ENCODE measurements around the gene METRNL. TPM values are rescaled to one million over a fixed set of nuclear protein-coding genes. Genes with fewer than 3 reads are reported as not detected.

Gene METRNL
- total and polyA plus RNA-seq, 3 experiments from 2014 or later = 2.6 to 22.9 (median 22.3) TPM

DNA sequence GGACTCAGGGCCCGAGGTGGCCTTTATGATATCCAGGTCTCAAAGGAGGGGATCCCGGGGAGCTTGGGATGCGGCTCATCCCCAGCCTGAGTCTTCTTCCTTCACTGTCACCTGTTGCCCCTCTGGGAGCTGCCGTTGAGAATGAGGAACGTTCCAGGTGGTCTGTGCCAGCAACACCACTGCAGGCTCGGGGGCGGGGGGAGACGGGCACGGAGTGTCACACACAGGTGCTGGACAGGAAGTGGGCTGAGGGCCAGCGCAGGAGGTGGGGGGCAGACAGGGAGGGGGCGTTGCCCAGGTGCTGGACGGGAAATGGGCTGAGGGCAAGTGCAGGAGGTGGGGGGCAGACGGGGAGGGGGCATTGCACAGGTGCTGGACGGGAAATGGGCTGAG lies 28.2 kb downstream of the METRNL start:
- H3K9me3 ChIP-seq (ENCODE audit: low read length) = no peaks in the 10 kb centered on the region
- H3K36me3 ChIP-seq (ENCODE audit: insufficient read depth, low read length) = no peaks in the 10 kb centered on the region
- no peak overlapping the region for H3K4me3 ChIP-seq (ENCODE audit: low read length)
- no peak for DNase-seq
- H3K9me3 Mint-ChIP-seq = no peaks in the 10 kb centered on the region
- no peaks in the 10 kb centered on the region for H3K36me3 Mint-ChIP-seq
- H3K27me3 ChIP-seq (ENCODE audit: insufficient read depth, low read length, poor library complexity, severe bottlenecking) = no peaks in the 10 kb centered on the region
- ChIA-PET CTCF (no interaction called here), POLR2A (no interaction called here)
- H3K4me1 ChIP-seq (ENCODE audit: insufficient read depth, low read length) = no peaks in the 10 kb centered on the region
- no peak overlapping the region for H3K4me3 Mint-ChIP-seq
- H3K27me3 Mint-ChIP-seq = peaks cover 6 to 23% of the 10 kb centered on the region in 2 donors
- no peaks in the 10 kb centered on the region for H3K4me1 Mint-ChIP-seq
- H3K27ac ChIP-seq (ENCODE audit: low read depth, low read length) = no peak overlapping the region
- no peak overlapping the region for H3K27ac Mint-ChIP-seq

- Mint-ChIP-seq H3K36me3 (no peaks in the 10 kb centered on the region), H3K9me3 (no peaks in the 10 kb centered on the region)
- CTCF ChIA-PET = no interaction called here
Observed at GRCh38 chr17:83108709-83109108, 29.3 kb downstream of the METRNL start.

DNA sequence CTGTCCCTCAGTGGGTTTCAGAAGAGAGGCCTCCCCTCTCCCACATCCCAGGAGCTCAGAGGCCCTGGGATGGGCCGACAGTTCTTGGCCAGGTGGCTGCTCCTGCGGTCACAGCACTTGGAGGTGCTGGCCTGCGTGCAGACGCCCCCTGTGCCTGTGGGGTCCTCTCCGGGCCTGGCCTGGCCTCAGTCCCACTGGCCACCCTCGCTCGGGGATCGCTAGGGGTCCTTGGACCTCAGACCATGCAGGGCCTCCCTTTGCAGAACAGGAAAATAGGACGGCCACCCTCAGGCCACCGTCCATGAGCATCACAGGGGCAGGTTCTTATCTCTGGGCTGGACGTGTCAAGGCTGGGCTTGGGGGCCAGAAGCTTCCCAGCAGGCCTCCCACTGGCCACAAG lies 30.0 kb downstream of the METRNL start:
- no peaks in the 10 kb centered on the region for H3K4me1 ChIP-seq (ENCODE audit: insufficient read depth, low read length)
- no peaks in the 10 kb centered on the region for H3K36me3 ChIP-seq (ENCODE audit: insufficient read depth, low read length)
- Mint-ChIP-seq H3K27me3 (peaks cover 9 to 23% of the 10 kb centered on the region in 2 donors), H3K4me3 (no peak overlapping the region), H3K27ac (peak overlapping the region in 1 of 8 donors; percentile 19), H3K36me3 (no peaks in the 10 kb centered on the region), H3K4me1 (no peaks in the 10 kb centered on the region), H3K9me3 (no peaks in the 10 kb centered on the region)
- ChIA-PET CTCF (no interaction called here), POLR2A (no interaction called here)
- H3K27me3 ChIP-seq (ENCODE audit: insufficient read depth, low read length, poor library complexity, severe bottlenecking) = no peaks in the 10 kb centered on the region
- H3K4me3 ChIP-seq (ENCODE audit: low read length) = no peak overlapping the region
- no peaks in the 10 kb centered on the region for H3K9me3 ChIP-seq (ENCODE audit: low read length)
- no peak overlapping the region for H3K27ac ChIP-seq (ENCODE audit: low read depth, low read length)
- DNase-seq = no peak

More at GRCh38 chr17:83108709-83109108, 29.3 kb downstream of the METRNL start:
- no peak for DNase-seq
- Histone ChIP-seq H3K4me1 (ENCODE audit: insufficient read depth, low read length) (no peaks in the 10 kb centered on the region), H3K4me3 (ENCODE audit: low read length) (no peak overlapping the region), H3K27ac (ENCODE audit: low read depth, low read length) (no peak overlapping the region), H3K36me3 (ENCODE audit: insufficient read depth, low read length) (no peaks in the 10 kb centered on the region), H3K9me3 (ENCODE audit: low read length) (no peaks in the 10 kb centered on the region), H3K27me3 (ENCODE audit: insufficient read depth, low read length, poor library complexity, severe bottlenecking) (no peaks in the 10 kb centered on the region)
- Mint-ChIP-seq H3K27me3 (peaks cover 9 to 23% of the 10 kb centered on the region in 2 donors), H3K4me1 (no peaks in the 10 kb centered on the region), H3K4me3 (no peak overlapping the region), H3K27ac (peak overlapping the region in 1 of 8 donors; percentile 30)
- POLR2A ChIA-PET = no interaction called here

- no peak for DNase-seq
- H3K27ac Mint-ChIP-seq = peak overlapping the region in 1 of 8 donors; percentile 19
- no peaks in the 10 kb centered on the region for H3K4me1 ChIP-seq (ENCODE audit: insufficient read depth, low read length)
- peaks cover 11 to 23% of the 10 kb centered on the region in 2 donors for H3K27me3 Mint-ChIP-seq
- ChIA-PET CTCF (no interaction called here), POLR2A (no interaction called here)
- no peaks in the 10 kb centered on the region for H3K4me1 Mint-ChIP-seq
- no peaks in the 10 kb centered on the region for H3K9me3 Mint-ChIP-seq
- H3K9me3 ChIP-seq (ENCODE audit: low read length) = no peaks in the 10 kb centered on the region
- H3K36me3 ChIP-seq (ENCODE audit: insufficient read depth, low read length) = no peaks in the 10 kb centered on the region
- no peaks in the 10 kb centered on the region for H3K36me3 Mint-ChIP-seq
- H3K27me3 ChIP-seq (ENCODE audit: insufficient read depth, low read length, poor library complexity, severe bottlenecking) = no peaks in the 10 kb centered on the region
- H3K27ac ChIP-seq (ENCODE audit: low read depth, low read length) = no peak overlapping the region
- H3K4me3 Mint-ChIP-seq = no peak overlapping the region
- no peak overlapping the region for H3K4me3 ChIP-seq (ENCODE audit: low read length)
Observed at GRCh38 chr17:83109793-83110645, 30.6 kb downstream of the METRNL start.

- peaks cover 9 to 23% of the 10 kb centered on the region in 2 donors for H3K27me3 Mint-ChIP-seq
- Histone ChIP-seq H3K9me3 (ENCODE audit: low read length) (no peaks in the 10 kb centered on the region), H3K36me3 (ENCODE audit: insufficient read depth, low read length) (no peaks in the 10 kb centered on the region), H3K4me1 (ENCODE audit: insufficient read depth, low read length) (no peaks in the 10 kb centered on the region), H3K27ac (ENCODE audit: low read depth, low read length) (no peak overlapping the region), H3K27me3 (ENCODE audit: insufficient read depth, low read length, poor library complexity, severe bottlenecking) (no peaks in the 10 kb centered on the region), H3K4me3 (ENCODE audit: low read length) (no peak overlapping the region)
- H3K36me3 Mint-ChIP-seq = no peaks in the 10 kb centered on the region
- H3K4me1 Mint-ChIP-seq = no peaks in the 10 kb centered on the region
- CTCF ChIA-PET = no interaction called here
- no peak for DNase-seq
- H3K4me3 Mint-ChIP-seq = no peak overlapping the region
- no peaks in the 10 kb centered on the region for H3K9me3 Mint-ChIP-seq
- POLR2A ChIA-PET = no interaction called here
- H3K27ac Mint-ChIP-seq = peak overlapping the region in 1 of 8 donors; percentile 29
Observed at GRCh38 chr17:83110735-83111134, 31.3 kb downstream of the METRNL start.

GRCh38 chr17:83111516-83112282 lies 32.3 kb downstream of the METRNL start:
- no peak for DNase-seq
- H3K27me3 ChIP-seq (ENCODE audit: insufficient read depth, low read length, poor library complexity, severe bottlenecking) = no peaks in the 10 kb centered on the region
- H3K9me3 ChIP-seq (ENCODE audit: low read length) = no peaks in the 10 kb centered on the region
- H3K4me1 ChIP-seq (ENCODE audit: insufficient read depth, low read length) = no peaks in the 10 kb centered on the region
- CTCF ChIA-PET = no interaction called here
- H3K36me3 Mint-ChIP-seq = no peaks in the 10 kb centered on the region
- H3K9me3 Mint-ChIP-seq = no peaks in the 10 kb centered on the region
- POLR2A ChIA-PET = no interaction called here
- no peak overlapping the region for H3K27ac ChIP-seq (ENCODE audit: low read depth, low read length)
- H3K36me3 ChIP-seq (ENCODE audit: insufficient read depth, low read length) = no peaks in the 10 kb centered on the region
- H3K27ac Mint-ChIP-seq = peak overlapping the region in 1 of 8 donors; percentile 47
- H3K27me3 Mint-ChIP-seq = peaks cover 9 to 23% of the 10 kb centered on the region in 2 donors
- no peaks in the 10 kb centered on the region for H3K4me1 Mint-ChIP-seq
- no peak overlapping the region for H3K4me3 ChIP-seq (ENCODE audit: low read length)
- no peak overlapping the region for H3K4me3 Mint-ChIP-seq

DNA sequence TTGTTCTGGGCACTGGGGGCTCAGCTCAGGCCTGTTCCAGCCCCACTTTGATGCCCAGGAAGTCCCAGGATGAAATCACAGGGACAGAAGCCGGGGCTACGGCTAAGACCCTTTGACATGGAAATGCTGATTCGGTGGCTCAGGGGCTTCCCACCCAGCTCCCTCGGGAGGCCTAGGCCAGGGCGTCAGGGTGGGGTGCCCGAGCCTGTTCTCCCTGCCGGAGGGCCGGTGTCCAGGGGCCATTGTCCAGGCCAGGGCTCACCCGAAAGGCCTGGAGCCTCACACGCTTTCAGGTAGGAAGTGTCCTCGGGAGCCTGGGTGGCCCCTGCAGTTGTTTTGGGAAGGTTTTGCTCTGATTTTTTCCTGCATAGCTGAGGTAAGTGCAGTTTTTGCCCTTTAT lies 34.0 kb downstream of the METRNL start:
- Mint-ChIP-seq H3K4me3 (no peak overlapping the region), H3K4me1 (peaks cover 0 to 2% (median 2%) of the 10 kb centered on the region in 3 donors), H3K27ac (no peak overlapping the region), H3K27me3 (peaks cover 9 to 19% of the 10 kb centered on the region in 2 donors), H3K9me3 (no peaks in the 10 kb centered on the region), H3K36me3 (no peaks in the 10 kb centered on the region)
- no peaks in the 10 kb centered on the region for H3K4me1 ChIP-seq (ENCODE audit: insufficient read depth, low read length)
- H3K4me3 ChIP-seq (ENCODE audit: low read length) = no peak overlapping the region
- no peaks in the 10 kb centered on the region for H3K36me3 ChIP-seq (ENCODE audit: insufficient read depth, low read length)
- no peak overlapping the region for H3K27ac ChIP-seq (ENCODE audit: low read depth, low read length)
- H3K27me3 ChIP-seq (ENCODE audit: insufficient read depth, low read length, poor library complexity, severe bottlenecking) = no peaks in the 10 kb centered on the region
- H3K9me3 ChIP-seq (ENCODE audit: low read length) = no peaks in the 10 kb centered on the region
- ChIA-PET CTCF (no interaction called here), POLR2A (no interaction called here)
- no peak for DNase-seq

- Histone ChIP-seq H3K27me3 (ENCODE audit: insufficient read depth, low read length, poor library complexity, severe bottlenecking) (no peaks in the 10 kb centered on the region), H3K9me3 (ENCODE audit: low read length) (no peaks in the 10 kb centered on the region), H3K4me1 (ENCODE audit: insufficient read depth, low read length) (no peaks in the 10 kb centered on the region), H3K36me3 (ENCODE audit: insufficient read depth, low read length) (no peaks in the 10 kb centered on the region), H3K27ac (ENCODE audit: low read depth, low read length) (no peak overlapping the region), H3K4me3 (ENCODE audit: low read length) (no peak overlapping the region)
- CTCF ChIA-PET = no interaction called here
- no peak overlapping the region for H3K27ac Mint-ChIP-seq
- H3K27me3 Mint-ChIP-seq = peaks cover 10 to 21% of the 10 kb centered on the region in 2 donors
- POLR2A ChIA-PET = no interaction called here
- peaks cover 2 to 7% (median 4%) of the 10 kb centered on the region in 3 donors for H3K4me1 Mint-ChIP-seq
- H3K4me3 Mint-ChIP-seq = no peak overlapping the region
- no peaks in the 10 kb centered on the region for H3K9me3 Mint-ChIP-seq
- no peak for DNase-seq
- H3K36me3 Mint-ChIP-seq = no peaks in the 10 kb centered on the region
Observed at GRCh38 chr17:83113792-83114191, 34.4 kb downstream of the METRNL start.
